Spleen (tissue), 13 donors: ENCODE measurements around the gene UBE2G1. TPM values are rescaled to one million over a fixed set of nuclear protein-coding genes. Genes with fewer than 3 reads are reported as not detected.

Experiments
- DNase-seq: peaks from one replicate; pipeline ENCODE4 v3.0.0-alpha.2; 2020
- H3K27ac ChIP-seq, 8 donors: fragments of 200-600 bp; sonication (generic) in 7 of 8; 1 replicate in 4 of 8; 2 replicates in 4 of 8; pipeline versions ENCODE4 v1.5.0 to v1.8.0; 2016 to 2021; ENCODE audit warnings: inconsistent platforms in 4 of 8, mild to moderate bottlenecking in 4 of 8, moderate library complexity in 1 of 8
- H3K27me3 ChIP-seq, 7 donors: fragments of 200-600 bp; sonication (generic) in 6 of 7; replicated peaks in 1 of 7; 1 replicate in 4 of 7; 2 replicates in 3 of 7; pipeline versions ENCODE4 v1.5.0 to v1.8.0; 2016 to 2021; ENCODE audit warnings: inconsistent platforms in 3 of 7, mild to moderate bottlenecking in 1 of 7
- H3K36me3 ChIP-seq, 6 donors: fragments of 200-600 bp; sonication (generic) in 5 of 6; 1 replicate in 4 of 6; 2 replicates in 2 of 6; pipeline versions ENCODE4 v1.5.0 to v1.8.0; 2016 to 2021; ENCODE audit warnings: inconsistent platforms in 2 of 6
- H3K4me1 ChIP-seq, 6 donors: fragments of 200-600 bp; sonication (generic) in 5 of 6; 1 replicate in 3 of 6; 2 replicates in 3 of 6; pipeline versions ENCODE4 v1.5.0 to v1.8.0; 2016 to 2021; ENCODE audit warnings: inconsistent platforms in 3 of 6
- H3K4me3 ChIP-seq, 8 donors: fragments of 200-600 bp; sonication (generic) in 7 of 8; 1 replicate in 4 of 8; 2 replicates in 4 of 8; pipeline versions ENCODE4 v1.5.0 to v1.8.0; 2016 to 2021; ENCODE audit warnings: inconsistent platforms in 4 of 8, mild to moderate bottlenecking in 4 of 8, moderate library complexity in 2 of 8
- H3K9me3 ChIP-seq, 8 donors: fragments of 200-600 bp; sonication (generic) in 7 of 8; 1 replicate in 4 of 8; 2 replicates in 4 of 8; pipeline versions ENCODE4 v1.5.0 to v1.8.0; 2016 to 2021; ENCODE audit warnings: inconsistent platforms in 4 of 8
- CTCF ChIP-seq, 11 experiments: fragments of 200-600 bp in 7 of 11; fragments of 450-650 bp in 4 of 11; sonication (generic) in 4 of 11; IDR thresholded peaks in 8 of 11; conservative IDR thresholded peaks in 3 of 11; 1 replicate in 7 of 11; 2 replicates in 4 of 11; pipeline versions ENCODE4 v1.4.0 to v1.8.0; 2016 to 2021; ENCODE audit warnings: antibody characterized with exemption in 11 of 11, inconsistent platforms in 4 of 11, mild to moderate bottlenecking in 1 of 11
- POLR2A ChIP-seq, 3 donors: fragments of 450-650 bp; IDR thresholded peaks; one replicate each; pipeline ENCODE4 v1.5.1; 2017; ENCODE audit warnings: antibody characterized with exemption in 3 of 3, mild to moderate bottlenecking in 1 of 3
- POLR2AphosphoS5 ChIP-seq, 3 donors: sonication (generic); formaldehyde crosslinking; IDR thresholded peaks; one replicate each; pipeline ENCODE4 v1.5.1; 2017; ENCODE audit warnings: antibody characterized with exemption in 3 of 3
- WGBS, 5 donors: extraction: QIAGEN DNeasy Blood & Tissue Kit in 3 of 5; methylation state at CpG; one replicate each; pipeline versions ENCODE4 v1.1.5 to v1.1.7; 2013 to 2018; 5-methylcytosine and 5-hydroxymethylcytosine counted together
- intact Hi-C: fragments of 100-400 bp; cut with DNase I; formaldehyde crosslinking; loops from one replicate; pipeline ENCODE4 v1.15.0; 2023; ENCODE audit warnings: low total_unique reads
- long read RNA-seq, 2 donors: transcript quantifications; one replicate each; lab custom pipeline, GENCODE V29; 2026
- polyA plus RNA-seq, 3 donors: library from polyadenylated mRNA; stranded (reverse); fragments of 200-250 nt; gene quantifications; one replicate each; pipeline ENCODE4 v1.2.1, GENCODE V29; 2013
- total RNA-seq, 7 donors: library from RNA; depleted of rRNA in 3 of 7; stranded (reverse); fragments of >200 nt in 3 of 7; fragmentation: NEBNext Ultra II Directional in 4 of 7; extraction: Animal tissue kit (Norgen Biotek cat#: 25700) in 4 of 7; gene quantifications; one replicate each; pipeline versions ENCODE4 v1.1.0 to v1.2.1, GENCODE V29; 2016 to 2021
- donor health status: healthy with polysubstance abuse.
- donor health status: DM: no; HTN: no; CAD: no; lungs with moderate emphysema.
- donor health status: DM: no; HTN: no; CAD: no.
- donor health status: Bipolar disorder and iron deficiency.
- donor health status: healthy.
- donor health status: DM: no; HTN: no; CAD: no.
- donor health status: DM: yes; HTN: yes; CAD: no.

The UBE2G1 gene, protein sequence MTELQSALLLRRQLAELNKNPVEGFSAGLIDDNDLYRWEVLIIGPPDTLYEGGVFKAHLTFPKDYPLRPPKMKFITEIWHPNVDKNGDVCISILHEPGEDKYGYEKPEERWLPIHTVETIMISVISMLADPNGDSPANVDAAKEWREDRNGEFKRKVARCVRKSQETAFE
- total RNA-seq, result 10 to 100 TPM; 43.8 to 59.7 (median 56.1) TPM
- polyA plus RNA-seq, result 10 to 100 TPM; 10.7 to 15.2 (median 15.2) TPM
- long read RNA-seq, donor 1, transcript UBE2G1-201 (6 exons, 3,974 nt), result major isoform, 9 of 9 reads
- long read RNA-seq, donor 1, partial matches to known transcripts, result 0 of 9 reads
- long read RNA-seq, donor 1, other reads (novel, unspliced or antisense), result 0 of 9 reads
- long read RNA-seq, donor 2, transcript UBE2G1-201 (6 exons, 3,974 nt), result major isoform, 6 of 7 reads
- long read RNA-seq, donor 2, partial matches to known transcripts, result 0 of 7 reads
- long read RNA-seq, donor 2, other reads (novel, unspliced or antisense), result 0 of 7 reads

DNA sequence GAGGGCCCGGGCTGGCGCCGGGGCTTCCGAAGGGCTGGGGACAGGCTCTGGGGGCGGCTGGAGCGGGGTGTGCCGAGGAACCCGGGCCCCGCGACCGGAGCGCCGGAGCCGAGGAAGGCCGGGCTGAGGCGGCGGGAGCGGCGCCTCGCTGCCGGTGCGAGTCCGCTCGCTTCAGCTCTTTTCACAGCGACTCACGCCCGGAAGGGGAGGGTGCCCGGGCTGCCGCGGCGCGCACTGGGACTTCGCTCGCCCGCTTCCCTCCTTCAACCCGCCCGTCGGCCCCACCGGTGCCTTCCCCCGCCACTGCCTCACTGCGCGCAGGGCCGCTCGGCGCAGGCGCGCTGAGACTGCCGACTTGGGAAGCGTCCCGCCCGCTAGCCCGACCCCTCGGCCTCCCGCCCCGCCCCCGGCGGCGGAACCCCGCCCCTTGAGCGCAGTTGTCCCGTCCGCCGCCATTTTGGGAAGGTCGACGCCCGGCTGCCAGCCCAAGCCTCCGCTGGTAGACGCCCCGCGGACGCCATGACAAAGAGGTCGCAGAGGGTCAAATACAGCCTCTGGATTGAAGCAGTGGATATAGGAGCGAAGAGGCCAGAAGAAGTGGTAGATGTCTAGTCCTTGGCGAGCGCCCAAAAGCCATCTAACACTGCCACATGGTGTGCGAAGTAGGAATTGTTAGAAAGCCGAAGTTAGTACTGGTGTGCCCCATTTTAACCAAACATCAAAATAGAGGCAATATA, at the start of gene UBE2G1:
Gene UBE2G1 (minus strand): TSS at position 349 of the 737 bp plus-strand sequence. CDS start 359 bp downstream, outside the sequence.
- intact Hi-C loops, result no loop called here
- peak within 1 kb of the TSS; percentile 83 to 99 (median 98) for H3K4me3 ChIP-seq
- H3K9me3 ChIP-seq, result no peaks in the 10 kb centered on the region
- TF ChIP-seq CTCF (IDR thresholded peaks at IDR 0.05 in 8 of 11, conservative IDR thresholded peaks at IDR 0.05 in 3 of 11), result peak in 5 of 11 experiments; percentile 23 to 58 (median 33)
- peak; percentile 56 to 89 (median 82) for TF ChIP-seq POLR2A (IDR thresholded peaks at IDR 0.05)
- TF ChIP-seq POLR2AphosphoS5 (IDR thresholded peaks at IDR 0.05), result peak; percentile 97 to 99 (median 99)
- peaks cover 0 to 13% (median 3%) of the 10 kb centered on the region in 6 donors for H3K36me3 ChIP-seq
- peak; percentile 100 for DNase-seq
- H3K27me3 ChIP-seq, result no peaks in the 10 kb centered on the region
- peak within 1 kb of the TSS; percentile 95 to 100 (median 98) for H3K27ac ChIP-seq
- peaks cover 11 to 49% (median 35%) of the 10 kb centered on the region in 6 donors for H3K4me1 ChIP-seq
- 0 to 2% (median 1%) methylated on average over 6 to 77 of the region's 77 CpGs for WGBS, 5 donors

DNA sequence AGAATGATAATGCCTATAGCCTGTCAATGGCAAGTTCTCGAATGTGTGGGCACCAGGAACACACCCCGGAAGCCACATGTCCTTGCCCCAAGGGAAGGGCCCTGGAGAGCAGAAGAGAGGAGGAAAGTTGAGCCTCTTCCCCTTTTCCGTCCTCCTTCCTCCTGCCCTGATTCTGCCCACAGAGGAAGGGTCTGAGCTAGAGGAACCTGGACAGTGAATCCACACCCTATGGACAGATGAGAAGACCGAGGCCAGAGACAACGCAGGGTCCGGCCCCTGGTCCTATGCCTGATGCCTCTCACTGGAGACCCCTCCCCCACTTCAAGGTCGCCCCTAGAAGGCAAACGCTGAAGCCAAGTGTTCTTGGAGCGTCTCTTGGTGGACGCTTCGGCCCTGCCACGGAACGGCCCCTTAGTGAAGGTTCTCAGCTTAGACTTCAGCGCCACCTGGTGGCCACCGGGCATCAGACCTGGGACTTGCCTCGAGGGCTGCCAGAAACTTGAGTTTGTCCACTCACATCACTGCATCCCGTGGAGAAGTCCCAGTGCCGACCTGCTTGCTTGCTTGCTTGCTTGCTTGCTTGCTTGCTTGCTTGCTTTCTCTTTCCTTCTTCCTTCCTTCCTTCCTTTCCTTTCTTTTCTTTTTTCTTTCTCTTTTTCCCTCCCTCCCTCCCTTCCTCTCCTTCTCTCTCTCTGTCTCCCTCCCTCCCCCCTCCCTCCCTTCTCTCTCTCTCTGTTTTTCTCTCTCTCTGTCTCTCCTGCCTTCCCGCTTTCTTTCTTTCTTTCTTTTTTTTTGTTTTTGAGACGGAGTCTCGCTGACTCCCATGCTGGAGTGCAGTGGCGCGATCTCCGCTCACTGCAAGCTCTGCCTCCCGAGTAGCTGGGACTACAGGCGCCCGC, 46.7 kb upstream of the UBE2G1 start:
- 31 to 40% (median 34%) methylated on average over 26 to 27 of the region's 27 CpGs for WGBS, 5 donors
- Histone ChIP-seq H3K36me3 (no peaks in the 10 kb centered on the region), H3K27ac (peak overlapping the region in 2 of 8 donors; percentile 9 to 26)

DNA sequence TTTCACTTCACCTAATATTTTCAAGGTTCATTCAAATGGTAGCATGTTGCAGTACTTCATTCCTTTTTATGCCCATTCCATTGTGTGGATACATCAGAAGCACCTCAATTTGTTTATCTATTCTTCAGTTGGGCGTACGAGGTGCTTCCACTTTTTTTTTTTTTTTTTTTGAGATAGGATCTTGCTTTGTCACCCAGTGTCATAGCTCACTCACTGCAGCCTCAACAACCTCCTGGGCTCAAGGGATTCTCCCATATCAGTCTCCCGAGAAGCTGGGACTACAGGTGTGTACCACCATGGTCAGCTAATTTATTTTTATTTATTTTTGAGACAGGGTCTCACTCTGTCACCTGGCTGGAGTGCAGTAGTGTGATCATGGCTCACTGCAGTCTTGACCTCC, 44.7 kb upstream of the UBE2G1 start:
- TF ChIP-seq CTCF (IDR thresholded peaks at IDR 0.05 in 8 of 11, conservative IDR thresholded peaks at IDR 0.05 in 3 of 11) (no peak), POLR2A (IDR thresholded peaks at IDR 0.05) (no peak), POLR2AphosphoS5 (IDR thresholded peaks at IDR 0.05) (no peak)
- Histone ChIP-seq H3K9me3 (no peaks in the 10 kb centered on the region), H3K27ac (no peak overlapping the region), H3K27me3 (no peaks in the 10 kb centered on the region), H3K36me3 (no peaks in the 10 kb centered on the region), H3K4me1 (peaks cover 0 to 11% (median 6%) of the 10 kb centered on the region in 6 donors), H3K4me3 (no peak overlapping the region)
- 55 to 82% (median 59%) methylated on average over 3 of the region's 3 CpGs for WGBS, 5 donors
- intact Hi-C loops, result no loop called here
- no peak for DNase-seq

More for the DNA sequence above, 46.7 kb upstream of the UBE2G1 start:
- no peaks in the 10 kb centered on the region for H3K9me3 ChIP-seq
- intact Hi-C loops, result loop anchor here (2.0 kb wide), 1 partner anchor 198 kb away; no protein-coding TSS in a partner anchor
- peak overlapping the region in 1 of 8 donors; percentile 46 for H3K4me3 ChIP-seq
- H3K27me3 ChIP-seq, result no peaks in the 10 kb centered on the region
- peaks cover 0 to 11% (median 6%) of the 10 kb centered on the region in 6 donors for H3K4me1 ChIP-seq
- DNase-seq, result peak; percentile 96
- TF ChIP-seq CTCF (IDR thresholded peaks at IDR 0.05 in 8 of 11, conservative IDR thresholded peaks at IDR 0.05 in 3 of 11) (peak; percentile 80 to 96 (median 92)), POLR2A (IDR thresholded peaks at IDR 0.05) (no peak), POLR2AphosphoS5 (IDR thresholded peaks at IDR 0.05) (peak; percentile 58 to 70 (median 62))
